HUES6 (cell line): Measurements from ENCODE around the gene MTOR.
"Not testable (repeated sequence)": the region's sequence is repeated elsewhere in the genome, so short reads cannot be mapped to it uniquely, and the experiment has no call there.

Experiments used
- H3K27ac ChIP-seq: 2 replicates; pipeline ENCODE4 v1.7.0; 2013; ENCODE audit warnings: low read depth, mild to moderate bottlenecking, low read length, inconsistent platforms
- H3K27me3 ChIP-seq: 2 replicates; pipeline ENCODE4 v1.6.1; 2013; ENCODE audit warnings: low read length; ENCODE audit not compliant: control insufficient read depth, insufficient read depth
- H3K36me3 ChIP-seq: 2 replicates; pipeline ENCODE4 v1.6.1; 2013; ENCODE audit warnings: low read length; ENCODE audit not compliant: control insufficient read depth, insufficient read depth
- H3K4me1 ChIP-seq: 2 replicates; pipeline ENCODE4 v1.6.1; 2013; ENCODE audit warnings: low read length; ENCODE audit not compliant: control insufficient read depth, insufficient read depth
- H3K4me3 ChIP-seq: 2 replicates; pipeline ENCODE4 v1.5.1; 2013; ENCODE audit warnings: low read depth, low read length
- H3K9ac ChIP-seq: one replicate; pipeline ENCODE4 v1.6.1; 2013; ENCODE audit warnings: mild to moderate bottlenecking, low read length
- H3K9me3 ChIP-seq: 2 replicates; pipeline ENCODE4 v1.6.1; 2013; ENCODE audit warnings: low read depth, low read length; ENCODE audit not compliant: control insufficient read depth, insufficient read depth

MTOR gene

GRCh38 chr1:11105586-11105985, 156.8 kb downstream of the MTOR start:
- Histone ChIP-seq H3K4me1 (no peaks in the 10 kb centered on the region), H3K27ac (no peak overlapping the region), H3K4me3 (no peak overlapping the region), H3K27me3 (no peaks in the 10 kb centered on the region), H3K9ac (no peak overlapping the region), H3K36me3 (peaks cover 46% of the 10 kb centered on the region), H3K9me3 (no peaks in the 10 kb centered on the region)

GRCh38 chr1:11101347-11101746, 161.0 kb downstream of the MTOR start:
- Histone ChIP-seq H3K27ac (no peak overlapping the region), H3K27me3 (no peaks in the 10 kb centered on the region), H3K9ac (no peak overlapping the region), H3K4me3 (no peak overlapping the region), H3K4me1 (peaks cover 9% of the 10 kb centered on the region), H3K9me3 (no peaks in the 10 kb centered on the region), H3K36me3 (peaks cover 22% of the 10 kb centered on the region)

- not testable (repeated sequence) for H3K27me3 ChIP-seq, H3K4me1 ChIP-seq, H3K9me3 ChIP-seq, H3K9ac ChIP-seq, H3K4me3 ChIP-seq, H3K27ac ChIP-seq
- H3K36me3 ChIP-seq, result peaks cover 22% of the 10 kb centered on the region
Measured at GRCh38 chr1:11100806-11101205, 161.5 kb downstream of the MTOR start.

DNA sequence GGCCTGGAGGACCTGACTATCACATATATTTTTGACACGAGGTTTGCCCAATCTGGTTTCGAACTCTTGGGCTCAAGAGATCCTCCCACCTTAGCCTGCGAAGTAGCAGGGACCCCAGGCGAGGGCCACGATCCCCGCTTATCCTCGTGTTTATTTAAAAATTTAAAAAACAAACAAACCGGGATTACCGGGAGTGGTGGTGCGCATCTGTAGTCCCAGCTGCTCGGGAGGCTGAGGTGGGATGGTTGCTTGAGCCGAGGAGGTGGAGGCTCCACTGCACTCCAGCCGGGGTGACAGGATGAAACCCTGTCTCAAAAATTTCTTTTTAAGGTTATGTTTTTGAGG, 162.2 kb downstream of the MTOR start:
- Histone ChIP-seq H3K36me3 (peaks cover 24% of the 10 kb centered on the region), H3K9me3 (no peaks in the 10 kb centered on the region), H3K9ac (peak overlapping the region; percentile 97), H3K27me3 (no peaks in the 10 kb centered on the region), H3K4me1 (peaks cover 9% of the 10 kb centered on the region), H3K27ac (peak overlapping the region; percentile 95; the same call in 1 of the 2 replicates), H3K4me3 (peak overlapping the region; percentile 96)

- H3K27me3 ChIP-seq, result no peaks in the 10 kb centered on the region
- H3K27ac ChIP-seq, result peak within 1 kb of the TSS; percentile 95
- peak within 1 kb of the TSS; percentile 96 for H3K4me3 ChIP-seq
- peaks cover 9% of the 10 kb centered on the region for H3K4me1 ChIP-seq
- peaks cover 30% of the 10 kb centered on the region for H3K36me3 ChIP-seq
- H3K9ac ChIP-seq, result peak within 1 kb of the TSS; percentile 97
- H3K9me3 ChIP-seq, result no peaks in the 10 kb centered on the region
Measured at GRCh38 chr1:11099310-11100148, 162.8 kb downstream of the MTOR start, which contains the start of gene EXOSC10. Gene EXOSC10, minus strand, starts transcription at chr1:11099869. Its CDS starts 38 bp downstream, at chr1:11099831.

- Histone ChIP-seq H3K27me3 (no peaks in the 10 kb centered on the region), H3K4me3 (peak overlapping the region; percentile 96), H3K4me1 (peaks cover 9% of the 10 kb centered on the region), H3K27ac (peak overlapping the region; percentile 95), H3K9me3 (no peaks in the 10 kb centered on the region), H3K9ac (peak overlapping the region; percentile 97), H3K36me3 (peaks cover 36% of the 10 kb centered on the region)
Measured at GRCh38 chr1:11098931-11099309, 163.4 kb downstream of the MTOR start.

DNA sequence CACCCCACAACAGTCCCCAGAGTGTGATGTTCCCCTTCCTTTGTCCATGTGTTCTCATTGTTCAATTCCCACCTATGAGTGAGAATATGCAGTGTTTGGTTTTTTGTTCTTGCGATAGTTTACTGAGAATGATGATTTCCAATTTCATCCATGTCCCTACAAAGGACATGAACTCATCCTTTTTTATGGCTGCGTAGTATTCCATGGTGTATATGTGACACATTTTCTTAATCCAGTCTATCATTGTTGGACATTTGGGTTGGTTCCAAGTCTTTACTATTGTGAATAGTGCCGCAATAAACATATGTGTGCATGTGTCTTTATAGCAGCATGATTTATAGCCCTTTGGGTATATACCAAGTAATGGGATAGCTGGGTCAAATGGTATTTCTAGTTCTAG, 178.6 kb downstream of the MTOR start:
- peaks cover 61% of the 10 kb centered on the region for H3K36me3 ChIP-seq
- H3K9ac ChIP-seq, H3K27me3 ChIP-seq, H3K4me3 ChIP-seq, H3K4me1 ChIP-seq, H3K9me3 ChIP-seq, H3K27ac ChIP-seq: not testable (repeated sequence)

GRCh38 chr1:11080931-11081330, 181.4 kb downstream of the MTOR start:
- H3K9me3 ChIP-seq, result no peaks in the 10 kb centered on the region

GRCh38 chr1:11078631-11079030, 183.7 kb downstream of the MTOR start:
- no peaks in the 10 kb centered on the region for H3K4me1 ChIP-seq
- H3K36me3 ChIP-seq, result peaks cover 88% of the 10 kb centered on the region
- no peak overlapping the region for H3K27ac ChIP-seq
- H3K9ac ChIP-seq, result no peak overlapping the region
- no peak overlapping the region for H3K4me3 ChIP-seq
- H3K9me3 ChIP-seq, result no peaks in the 10 kb centered on the region
- no peaks in the 10 kb centered on the region for H3K27me3 ChIP-seq

More at GRCh38 chr1:11080931-11081330, 181.4 kb downstream of the MTOR start:
- Histone ChIP-seq H3K4me3 (no peak overlapping the region), H3K27me3 (no peaks in the 10 kb centered on the region), H3K27ac (no peak overlapping the region), H3K4me1 (no peaks in the 10 kb centered on the region), H3K36me3 (peaks cover 67% of the 10 kb centered on the region), H3K9ac (no peak overlapping the region)

DNA sequence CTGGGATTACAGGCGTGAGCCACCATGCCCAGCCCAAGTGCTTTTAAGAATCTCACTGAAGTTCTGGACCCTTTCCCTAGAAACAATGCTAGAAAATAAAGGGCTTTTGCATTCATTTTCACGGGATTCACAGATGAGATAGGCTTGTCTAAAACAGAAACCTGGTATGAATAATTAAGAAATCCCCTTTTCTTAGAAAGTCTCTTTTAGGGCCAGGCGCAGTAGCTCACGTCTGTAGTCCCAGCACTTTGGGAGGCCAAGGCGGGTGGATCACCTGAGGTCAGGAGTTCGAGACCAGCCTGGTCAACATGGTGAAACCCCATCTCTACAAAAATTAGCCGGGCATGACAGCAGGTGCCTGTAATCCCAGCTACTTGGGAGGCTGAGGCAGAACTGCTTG, 189.0 kb downstream of the MTOR start:
- H3K36me3 ChIP-seq, result peaks cover 93% of the 10 kb centered on the region
- not testable (repeated sequence) for H3K27me3 ChIP-seq, H3K4me1 ChIP-seq, H3K27ac ChIP-seq, H3K9me3 ChIP-seq, H3K4me3 ChIP-seq, H3K9ac ChIP-seq

GRCh38 chr1:11072216-11072917, 190.0 kb downstream of the MTOR start:
- Histone ChIP-seq H3K36me3 (peaks cover 95% of the 10 kb centered on the region), H3K4me1 (no peaks in the 10 kb centered on the region), H3K4me3 (no peak overlapping the region), H3K27ac (no peak overlapping the region), H3K9me3 (no peaks in the 10 kb centered on the region), H3K27me3 (no peaks in the 10 kb centered on the region), H3K9ac (no peak overlapping the region)
